CD4-positive, alpha-beta T cell (primary cell): Measurements from ENCODE around the gene AGK. TPM values are rescaled to one million over a fixed set of nuclear protein-coding genes. Genes with fewer than 3 reads are reported as not detected.
"Not testable (repeated sequence)": the region's sequence is repeated elsewhere in the genome, so short reads cannot be mapped to it uniquely, and the experiment has no call there.

Experiments used
- ATAC-seq: fragments of 200-7000 bp; cut with Tn5 transposase; one replicate; pipeline ENCODE4 v1.10.0; 2022; ENCODE audit warnings: mild to moderate bottlenecking; ENCODE audit not compliant: poor library complexity
- CTCF ChIA-PET: fragments of 350-600 bp; sonication (Branson Sonifier 250); formaldehyde crosslinking; loops from one replicate; lab custom pipeline; 2021; ENCODE audit warnings: antibody characterized with exemption, inconsistent platforms; lab: Charles Lee
- POLR2A ChIA-PET: fragments of 350-600 bp; sonication (Branson Sonifier 250); formaldehyde crosslinking; loops from one replicate; lab custom pipeline; 2021; ENCODE audit warnings: antibody characterized with exemption, inconsistent platforms; lab: Charles Lee
- DNase-seq, 14 experiments: peaks; one replicate each; pipeline ENCODE4 v3.0.0-alpha.2; 2013 to 2020; ENCODE audit warnings: mixed read lengths in 2 of 14
- H3K27ac ChIP-seq, 2 donors: one replicate each; pipeline versions ENCODE4 v1.5.1 to v1.7.0; 2013; ENCODE audit warnings: low read length in 2 of 2, low read depth in 1 of 2, mild to moderate bottlenecking in 1 of 2
- H3K27me3 ChIP-seq, 2 experiments: 1 replicate in 1 of 2; 2 replicates in 1 of 2; pipeline versions ENCODE4 v1.6.1 to v1.7.0; 2013; ENCODE audit warnings: low read length in 2 of 2, control low read depth in 1 of 2, mild to moderate bottlenecking in 1 of 2, moderate library complexity in 1 of 2; ENCODE audit not compliant: insufficient read depth in 2 of 2, control insufficient read depth in 1 of 2
- H3K36me3 ChIP-seq: one replicate; pipeline ENCODE4 v1.6.1; 2013; ENCODE audit warnings: low read length, control low read depth; ENCODE audit not compliant: insufficient read depth
- H3K4me1 ChIP-seq: one replicate; pipeline ENCODE4 v1.6.1; 2013; ENCODE audit warnings: low read length, control low read depth; ENCODE audit not compliant: insufficient read depth
- H3K4me3 ChIP-seq: one replicate; pipeline ENCODE4 v1.5.1; 2013; ENCODE audit warnings: mild to moderate bottlenecking, low read length, moderate library complexity
- H3K9me3 ChIP-seq, 2 experiments: 1 replicate in 1 of 2; 2 replicates in 1 of 2; pipeline versions ENCODE4 v1.6.1 to v1.7.0; 2013; ENCODE audit warnings: low read length in 2 of 2, mild to moderate bottlenecking in 2 of 2, control low read depth in 1 of 2, moderate library complexity in 1 of 2; ENCODE audit not compliant: control insufficient read depth in 1 of 2, insufficient read depth in 1 of 2
- H3K27ac Mint-ChIP-seq: one replicate; pipeline ENCODE4 v1.8.0; 2020; ENCODE audit warnings: mixed read lengths
- H3K27me3 Mint-ChIP-seq: one replicate; pipeline ENCODE4 v1.8.0; 2021; ENCODE audit warnings: mixed read lengths
- H3K36me3 Mint-ChIP-seq: one replicate; pipeline ENCODE4 v1.8.0; 2021; ENCODE audit warnings: low read depth, mixed read lengths
- H3K4me1 Mint-ChIP-seq: one replicate; pipeline ENCODE4 v1.8.0; 2021; ENCODE audit warnings: low read depth, mixed read lengths
- H3K4me3 Mint-ChIP-seq: one replicate; pipeline ENCODE4 v1.8.0; 2020; ENCODE audit warnings: mild to moderate bottlenecking, mixed read lengths
- H3K9me3 Mint-ChIP-seq: one replicate; pipeline ENCODE4 v1.8.0; 2020; ENCODE audit warnings: mixed read lengths
- CTCF ChIP-seq: fragments of 200-600 bp; IDR thresholded peaks from one replicate; pipeline ENCODE4 v1.8.0; 2022; ENCODE audit warnings: antibody characterized with exemption, mild to moderate bottlenecking
- intact Hi-C, 2 experiments: fragments of 100-400 bp; cut with DNase I in 1 of 2; cut with micrococcal nuclease in 1 of 2; formaldehyde crosslinking; loops; one replicate each; pipeline versions ENCODE4 v1.15.1 to v1.9.0; 2023 to 2025; cut with DNase I, micrococcal nuclease
- total RNA-seq, 174 experiments: library from RNA in 2 of 174; stranded (reverse) in 2 of 174; gene quantifications; one replicate each; pipeline ENCODE4 v1.2.3 and lab custom pipeline; 2021 to 2026

The AGK gene
- total RNA-seq, 2 experiments from 2014 or later: 18.9 to 20.5 TPM

- ChIA-PET CTCF (interaction anchor here (0.6 kb wide), 1 partner anchor 17 kb away, joined by 3 read pairs; no protein-coding TSS in a partner anchor), POLR2A (interaction anchor here (1.2 kb wide), 1 partner anchor 15 kb away, joined by 4 read pairs; the partner anchor contains the start of gene DENND11)
- Mint-ChIP-seq H3K4me3 (no peak overlapping the region), H3K9me3 (no peaks in the 10 kb centered on the region), H3K27ac (no peak overlapping the region), H3K27me3 (no peaks in the 10 kb centered on the region), H3K4me1 (peaks cover 30% of the 10 kb centered on the region), H3K36me3 (peaks cover 57% of the 10 kb centered on the region)
- Histone ChIP-seq H3K27me3 (no peaks in the 10 kb centered on the region), H3K36me3 (peaks cover 41% of the 10 kb centered on the region), H3K4me3 (no peak overlapping the region), H3K4me1 (no peaks in the 10 kb centered on the region), H3K9me3 (no peaks in the 10 kb centered on the region), H3K27ac (no peak overlapping the region)
- intact Hi-C loops: no loop called here
- ATAC-seq (no peak), DNase-seq (no peak)
- TF ChIP-seq CTCF: no peak
Observed at GRCh38 chr7:141686670-141687069, 135.5 kb downstream of the AGK start.

- H3K9me3 ChIP-seq: no peaks in the 10 kb centered on the region
- no peaks in the 10 kb centered on the region for H3K27me3 Mint-ChIP-seq
- no peak overlapping the region for H3K4me3 Mint-ChIP-seq
- H3K4me1 ChIP-seq: no peaks in the 10 kb centered on the region
- no peaks in the 10 kb centered on the region for H3K27me3 ChIP-seq
- H3K4me3 ChIP-seq: no peak overlapping the region
- H3K4me1 Mint-ChIP-seq: peaks cover 40% of the 10 kb centered on the region
- no peak for TF ChIP-seq CTCF
- H3K36me3 ChIP-seq: peaks cover 33% of the 10 kb centered on the region
- peaks cover 43% of the 10 kb centered on the region for H3K36me3 Mint-ChIP-seq
- ATAC-seq: no peak
- POLR2A ChIA-PET: no interaction called here
- H3K27ac Mint-ChIP-seq: no peak overlapping the region
- no peak for DNase-seq
- no peak overlapping the region for H3K27ac ChIP-seq
- no peaks in the 10 kb centered on the region for H3K9me3 Mint-ChIP-seq
- CTCF ChIA-PET: no interaction called here
- intact Hi-C loops: no loop called here
Observed at GRCh38 chr7:141688043-141688442, 136.8 kb downstream of the AGK start.

- H3K27me3 Mint-ChIP-seq, H3K27me3 ChIP-seq, H3K4me3 Mint-ChIP-seq, H3K4me3 ChIP-seq, H3K27ac ChIP-seq, H3K9me3 ChIP-seq, H3K27ac Mint-ChIP-seq, intact Hi-C loops, H3K4me1 ChIP-seq, H3K9me3 Mint-ChIP-seq, ATAC-seq, DNase-seq: not testable (repeated sequence)
- ChIA-PET POLR2A (interaction anchor here (0.9 kb wide), 1 partner anchor 9 kb away, joined by 3 read pairs; no protein-coding TSS in a partner anchor), CTCF (interaction anchor here (0.6 kb wide), 1 partner anchor 41 kb away, joined by 3 read pairs; no protein-coding TSS in a partner anchor)
- peaks cover 38% of the 10 kb centered on the region for H3K36me3 Mint-ChIP-seq
- H3K36me3 ChIP-seq: peaks cover 26% of the 10 kb centered on the region
- peaks cover 48% of the 10 kb centered on the region for H3K4me1 Mint-ChIP-seq
Observed at GRCh38 chr7:141689072-141689825, 138.0 kb downstream of the AGK start.
